Psoas muscle (tissue), 8 donors: ENCODE results near the gene ZNHIT1. TPM values are rescaled to one million over a fixed set of nuclear protein-coding genes. Genes with fewer than 3 reads are reported as not detected.
A peak's percentile ranks its signal among the peaks of the same experiment; 100 is the strongest.

ENCODE experiments used
- ATAC-seq, 4 donors: fragments of 200-7000 bp; cut with Tn5 transposase; one replicate each; pipeline ENCODE4 v1.9.1; 2020; ENCODE audit warnings: moderate library complexity in 3 of 4, mild to moderate bottlenecking in 2 of 4
- DNase-seq, 2 donors: peaks; one replicate each; pipeline ENCODE4 v3.0.0-alpha.2; 2020
- H3K27ac ChIP-seq: fragments of 200-600 bp; one replicate; pipeline ENCODE4 v1.8.0; 2022
- H3K27me3 ChIP-seq, 3 donors: fragments of 200-600 bp in 1 of 3; one replicate each; pipeline versions ENCODE4 v1.6.1 to v1.8.0; 2013 to 2022; ENCODE audit warnings: low read length in 2 of 3, mild to moderate bottlenecking in 2 of 3, moderate library complexity in 1 of 3; ENCODE audit not compliant: insufficient read depth in 3 of 3
- H3K36me3 ChIP-seq, 2 donors: fragments of 200-600 bp in 1 of 2; one replicate each; pipeline versions ENCODE4 v1.6.1 to v1.8.0; 2013 to 2022; ENCODE audit warnings: low read depth in 1 of 2, mild to moderate bottlenecking in 1 of 2, moderate library complexity in 1 of 2; ENCODE audit not compliant: insufficient read depth in 1 of 2
- H3K4me1 ChIP-seq: fragments of 200-600 bp; one replicate; pipeline ENCODE4 v1.8.0; 2022
- H3K4me3 ChIP-seq: fragments of 200-600 bp; one replicate; pipeline ENCODE4 v1.8.0; 2022; ENCODE audit warnings: mild to moderate bottlenecking
- H3K9me3 ChIP-seq: fragments of 200-600 bp; one replicate; pipeline ENCODE4 v1.8.0; 2022
- WGBS, 3 donors: extraction: QIAGEN DNeasy Blood & Tissue Kit; methylation state at CpG; one replicate each; pipeline versions ENCODE4 v1.1.6 to v1.1.7; 2013; 5-methylcytosine and 5-hydroxymethylcytosine counted together
- intact Hi-C, 2 donors: fragments of 100-400 bp; cut with DNase I; formaldehyde crosslinking; loops; one replicate each; pipeline versions ENCODE4 v1.11.0 to v1.14.2; 2022
- polyA plus RNA-seq, 3 donors: library from polyadenylated mRNA; stranded (reverse); fragments of 200-250 nt; gene quantifications; one replicate each; pipeline ENCODE4 v1.2.3, GENCODE V29; 2013
- total RNA-seq, 4 donors: library from RNA; stranded (reverse); fragmentation: NEBNext Ultra II Directional in 2 of 4; extraction: Animal tissue kit (Norgen Biotek cat#: 25700) in 2 of 4; gene quantifications; one replicate each; pipeline versions ENCODE4 v1.2.1 to v1.2.4, GENCODE V29; 2021 to 2023
- TF ChIP-seq, protein P1 (sequence below): fragments of 200-600 bp; IDR thresholded peaks from one replicate; pipeline ENCODE4 v1.8.0; 2022; ENCODE audit warnings: antibody characterized with exemption
- donor health status: healthy with polysubstance abuse.
- donor health status: DM: no; HTN: no; CAD: no; lungs with moderate emphysema.
- donor health status: Bipolar disorder and iron deficiency.
- donor health status: healthy.
- donor health status: DM: yes; HTN: yes; CAD: no.
- donor health status: DM: no; HTN: no; CAD: no.
- donor health status: DM: no; HTN: no; CAD: no.
- donor health status: DM: yes; HTN: yes; CAD: no.

The ZNHIT1 gene
- total and polyA plus RNA-seq, 7 donors, result 40.8 to 89.5 (median 58.1) TPM

DNA sequence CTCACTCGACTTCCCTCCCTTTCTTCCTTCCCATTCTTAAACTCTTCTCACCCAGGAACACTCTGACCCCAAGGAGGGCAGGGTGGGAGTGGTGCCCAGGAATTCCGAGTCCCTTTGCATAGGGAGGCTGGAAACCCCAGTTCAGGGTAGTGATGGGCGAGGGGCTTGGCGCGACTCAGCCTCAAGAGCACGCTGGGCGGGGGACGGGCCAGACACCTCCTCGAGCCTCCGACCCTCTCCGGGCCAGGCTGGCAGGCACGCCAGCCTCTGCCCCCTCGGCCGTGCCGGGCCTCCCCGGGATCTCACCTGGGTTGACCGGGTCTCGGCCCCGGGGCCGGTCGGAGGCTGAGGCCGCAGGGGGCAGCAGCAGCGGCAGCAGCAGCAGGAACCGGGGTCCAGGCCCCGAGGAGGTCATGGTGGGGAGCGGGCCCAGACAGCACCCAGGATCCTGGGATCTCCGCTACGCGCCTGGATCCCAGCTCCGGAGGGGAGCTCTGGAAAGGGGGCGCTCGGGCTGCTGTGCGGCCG, 1.0 kb upstream of the ZNHIT1 start:
- Histone ChIP-seq H3K9me3 (no peaks in the 10 kb centered on the region), H3K4me3 (peak overlapping the region; percentile 97), H3K27me3 (no peaks in the 10 kb centered on the region), H3K4me1 (peaks cover 20% of the 10 kb centered on the region), H3K27ac (peak overlapping the region; percentile 88), H3K36me3 (peaks cover 0 to 41% of the 10 kb centered on the region in 2 donors)
- TF ChIP-seq, protein P1, sequence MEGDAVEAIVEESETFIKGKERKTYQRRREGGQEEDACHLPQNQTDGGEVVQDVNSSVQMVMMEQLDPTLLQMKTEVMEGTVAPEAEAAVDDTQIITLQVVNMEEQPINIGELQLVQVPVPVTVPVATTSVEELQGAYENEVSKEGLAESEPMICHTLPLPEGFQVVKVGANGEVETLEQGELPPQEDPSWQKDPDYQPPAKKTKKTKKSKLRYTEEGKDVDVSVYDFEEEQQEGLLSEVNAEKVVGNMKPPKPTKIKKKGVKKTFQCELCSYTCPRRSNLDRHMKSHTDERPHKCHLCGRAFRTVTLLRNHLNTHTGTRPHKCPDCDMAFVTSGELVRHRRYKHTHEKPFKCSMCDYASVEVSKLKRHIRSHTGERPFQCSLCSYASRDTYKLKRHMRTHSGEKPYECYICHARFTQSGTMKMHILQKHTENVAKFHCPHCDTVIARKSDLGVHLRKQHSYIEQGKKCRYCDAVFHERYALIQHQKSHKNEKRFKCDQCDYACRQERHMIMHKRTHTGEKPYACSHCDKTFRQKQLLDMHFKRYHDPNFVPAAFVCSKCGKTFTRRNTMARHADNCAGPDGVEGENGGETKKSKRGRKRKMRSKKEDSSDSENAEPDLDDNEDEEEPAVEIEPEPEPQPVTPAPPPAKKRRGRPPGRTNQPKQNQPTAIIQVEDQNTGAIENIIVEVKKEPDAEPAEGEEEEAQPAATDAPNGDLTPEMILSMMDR, result peak; percentile 4
- 1 to 3% (median 2%) methylated on average over 24 to 34 of the region's 34 CpGs for WGBS, 3 donors
- DNase-seq, result no peak
- no peak for ATAC-seq
- intact Hi-C loops, result loop anchor here in 1 of 2 donors (5.0 kb wide), 1 partner anchor 35 kb away; no protein-coding TSS in a partner anchor

DNA sequence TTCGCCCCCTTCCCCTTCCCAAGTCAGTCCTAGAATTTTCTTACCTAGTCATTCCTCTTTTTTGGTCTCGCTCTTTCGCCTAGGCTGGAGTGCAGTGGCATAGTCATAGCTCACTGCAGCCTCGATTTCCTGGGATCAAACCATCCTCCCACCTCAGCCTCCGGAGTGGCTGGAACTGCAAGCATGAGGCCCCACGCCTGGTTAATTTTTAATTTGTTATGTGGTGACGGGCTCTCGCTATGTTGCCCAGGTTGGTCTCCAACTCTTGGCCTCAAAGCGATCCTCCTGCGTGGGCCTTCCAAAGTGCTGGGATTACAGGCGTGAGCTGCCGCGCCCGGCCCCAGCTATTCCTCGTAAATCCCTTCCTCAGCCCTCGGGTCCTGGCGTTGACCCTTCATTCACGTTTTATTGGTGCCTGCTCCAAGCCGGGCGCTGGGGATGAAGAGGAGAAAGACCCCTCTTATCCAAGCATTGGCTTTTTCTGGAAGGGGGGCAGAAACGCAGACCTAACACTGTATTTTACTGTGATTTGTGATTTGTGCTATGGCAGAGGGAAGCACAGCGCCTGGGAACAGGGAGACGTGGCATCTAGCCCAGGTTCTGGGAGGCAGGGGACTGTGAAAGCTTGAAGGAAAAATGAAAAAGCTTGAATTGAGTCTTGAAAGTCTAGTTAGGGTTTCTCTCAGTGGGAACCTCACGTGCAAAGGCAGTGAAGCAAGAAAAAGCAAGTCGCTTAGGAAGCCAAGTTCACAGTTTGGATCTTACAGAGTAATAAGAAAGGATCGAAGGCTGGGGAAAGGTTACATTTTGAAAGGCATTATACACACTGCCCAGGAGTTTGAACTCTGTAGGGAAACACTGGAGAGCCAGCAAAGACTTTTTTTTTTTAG, 516 bp downstream of the ZNHIT1 start:
- TF ChIP-seq, protein P1, result no peak
- DNase-seq, result no peak
- no peaks in the 10 kb centered on the region for H3K9me3 ChIP-seq
- H3K4me3 ChIP-seq, result peak overlapping the region; percentile 97
- 6 to 7% (median 7%) methylated on average over 26 of the region's 26 CpGs for WGBS, 3 donors
- no peaks in the 10 kb centered on the region for H3K27me3 ChIP-seq
- peaks cover 0 to 38% of the 10 kb centered on the region in 2 donors for H3K36me3 ChIP-seq
- intact Hi-C loops, result loop anchor here (2.0 to 5.0 kb wide), 2 partner anchors 26 to 34 kb away; partner anchors contain the start of gene FIS1 (in 1 of the 2)
- peaks cover 20% of the 10 kb centered on the region for H3K4me1 ChIP-seq
- peak overlapping the region; percentile 88 for H3K27ac ChIP-seq
- peak in 2 of 4 donors; percentile 2 to 10 for ATAC-seq

DNA sequence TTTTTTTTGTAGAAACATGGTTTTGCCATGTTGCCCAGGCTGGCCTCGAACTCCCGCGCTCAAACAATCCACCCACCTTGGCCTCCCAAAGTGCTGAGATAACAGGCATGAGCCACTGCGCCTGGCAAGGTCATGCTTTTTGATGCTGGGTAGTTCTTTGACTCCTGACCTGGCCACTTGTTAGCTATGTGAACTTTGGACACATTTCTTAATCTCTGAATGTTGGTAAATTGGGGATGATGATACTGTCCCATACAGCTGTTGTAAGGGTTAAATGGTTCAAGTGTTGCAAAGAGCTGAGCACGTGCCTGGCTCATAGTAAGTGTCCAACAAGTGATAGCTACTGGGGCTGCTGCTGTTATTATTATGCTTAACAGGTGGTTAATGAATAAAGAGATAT, 2.3 kb downstream of the ZNHIT1 start:
- H3K27me3 ChIP-seq, result no peaks in the 10 kb centered on the region
- no peak overlapping the region for H3K4me3 ChIP-seq
- no peaks in the 10 kb centered on the region for H3K9me3 ChIP-seq
- peaks cover 20% of the 10 kb centered on the region for H3K4me1 ChIP-seq
- TF ChIP-seq, protein P1, result no peak
- DNase-seq, result no peak
- WGBS, 3 donors, result 77 to 83% (median 83%) methylated on average over 5 of the region's 5 CpGs
- ATAC-seq, result no peak
- intact Hi-C loops, result no loop called here
- H3K27ac ChIP-seq, result no peak overlapping the region
- H3K36me3 ChIP-seq, result peaks cover 3 to 38% of the 10 kb centered on the region in 2 donors

DNA sequence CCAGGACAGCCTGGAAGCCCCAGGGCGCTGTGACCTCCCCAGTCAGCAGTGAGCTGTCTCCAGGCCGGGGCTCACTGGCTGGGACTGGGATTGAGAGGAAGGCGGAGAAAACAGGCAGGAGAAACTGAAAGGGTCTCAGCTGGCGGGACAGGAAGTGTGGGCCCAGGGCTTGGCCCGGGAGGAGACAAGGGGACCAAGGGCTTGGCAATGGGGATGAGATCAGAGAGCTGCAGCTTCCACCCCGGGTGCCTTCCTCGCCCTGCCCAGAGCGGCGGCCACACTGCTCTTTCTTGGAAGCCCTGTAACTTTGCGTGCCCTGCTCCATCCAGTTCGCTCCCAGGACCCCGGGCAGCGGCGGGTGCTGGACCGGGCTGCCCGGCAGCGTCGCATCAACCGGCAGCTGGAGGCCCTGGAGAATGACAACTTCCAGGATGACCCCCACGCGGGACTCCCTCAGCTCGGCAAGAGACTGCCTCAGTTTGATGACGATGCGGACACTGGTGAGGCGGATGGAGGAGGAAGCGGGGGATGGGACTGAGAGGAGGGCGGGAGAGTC, 4.4 kb downstream of the ZNHIT1 start:
- TF ChIP-seq, protein P1, result no peak
- Histone ChIP-seq H3K36me3 (peaks cover 3 to 50% of the 10 kb centered on the region in 2 donors), H3K27me3 (no peaks in the 10 kb centered on the region), H3K27ac (no peak overlapping the region), H3K4me1 (peaks cover 20% of the 10 kb centered on the region), H3K4me3 (no peak overlapping the region), H3K9me3 (no peaks in the 10 kb centered on the region)
- WGBS, 3 donors, result 88 to 91% (median 91%) methylated on average over 27 of the region's 27 CpGs
- DNase-seq (no peak), ATAC-seq (no peak)
- intact Hi-C loops, result loop anchor here in 1 of 2 donors (2.0 kb wide), 1 partner anchor 16 kb away; no protein-coding TSS in a partner anchor
